ENCODE measurements around the gene KCNQ4.

KCNQ4 gene

GRCh38 chr1:40777224-40777970 is 6.2 kb upstream of the KCNQ4 start:
- DNase-seq = no peak

GRCh38 chr1:40780678-40781607 is 2.6 kb upstream of the KCNQ4 start:
- DNase-seq = no peak

- DNase-seq = no peak
These were observed 2.0 kb upstream of the KCNQ4 start for GRCh38 chr1:40781608-40781971.

- DNase-seq = no peak
These were observed 1.1 kb upstream of the KCNQ4 start for GRCh38 chr1:40782371-40782956.

- DNase-seq = no peak
These were observed 669 bp downstream of the KCNQ4 start for GRCh38 chr1:40784141-40784770.

GRCh38 chr1:40784771-40785151 is 1.2 kb downstream of the KCNQ4 start:
- DNase-seq = no peak

GRCh38 chr1:40785446-40785845 is 1.9 kb downstream of the KCNQ4 start:
- DNase-seq = no peak

- DNase-seq = no peak
These were observed 2.8 kb downstream of the KCNQ4 start for GRCh38 chr1:40786171-40786994.

- no peak for DNase-seq
These were observed 3.6 kb downstream of the KCNQ4 start for GRCh38 chr1:40786995-40787705.

GRCh38 chr1:40787737-40788560 is 4.4 kb downstream of the KCNQ4 start:
- DNase-seq = no peak

GRCh38 chr1:40788561-40789341 is 5.2 kb downstream of the KCNQ4 start:
- no peak for DNase-seq

- DNase-seq = no peak
These were observed 5.7 kb downstream of the KCNQ4 start for GRCh38 chr1:40789342-40789598.

GRCh38 chr1:40789661-40790430 is 6.3 kb downstream of the KCNQ4 start:
- DNase-seq = no peak

- no peak for DNase-seq
These were observed 8.4 kb downstream of the KCNQ4 start for GRCh38 chr1:40792036-40792435.

- DNase-seq = no peak
These were observed 10.0 kb downstream of the KCNQ4 start for GRCh38 chr1:40793617-40794016.

- DNase-seq = no peak
These were observed 10.5 kb downstream of the KCNQ4 start for GRCh38 chr1:40794048-40794447.

- no peak for DNase-seq
These were observed 11.6 kb downstream of the KCNQ4 start for GRCh38 chr1:40794974-40795715.

GRCh38 chr1:40795811-40796586 is 12.4 kb downstream of the KCNQ4 start:
- no peak for DNase-seq
